ENCODE measurements around the gene MBOAT2. TPM values are rescaled to one million over a fixed set of nuclear protein-coding genes. Genes with fewer than 3 reads are reported as not detected.

The MBOAT2 gene
- total RNA-seq, 4 donors from 2014 or later, result 0.83 to 5.8 (median 3.9) TPM

GRCh38 chr2:8857709-8858108 is 145.8 kb downstream of the MBOAT2 start:
- Histone ChIP-seq H3K27me3 (no peaks in the 10 kb centered on the region), H3K4me1 (no peaks in the 10 kb centered on the region), H3K9me3 (no peaks in the 10 kb centered on the region), H3K4me3 (no peak overlapping the region), H3K27ac (no peak overlapping the region), H3K36me3 (no peaks in the 10 kb centered on the region)
- in situ Hi-C loops (cut with MboI; ENCODE audit: low sequenced_read_pairs in 4 of 4) (no loop called here), intact Hi-C loops (cut with DNase I; ENCODE audit: low total_unique reads) (no loop called here)
- DNase-seq (no peak), ATAC-seq (no peak)
- no peak for TF ChIP-seq POLR2A (IDR thresholded peaks at IDR 0.05)
- TF ChIP-seq, protein P1, sequence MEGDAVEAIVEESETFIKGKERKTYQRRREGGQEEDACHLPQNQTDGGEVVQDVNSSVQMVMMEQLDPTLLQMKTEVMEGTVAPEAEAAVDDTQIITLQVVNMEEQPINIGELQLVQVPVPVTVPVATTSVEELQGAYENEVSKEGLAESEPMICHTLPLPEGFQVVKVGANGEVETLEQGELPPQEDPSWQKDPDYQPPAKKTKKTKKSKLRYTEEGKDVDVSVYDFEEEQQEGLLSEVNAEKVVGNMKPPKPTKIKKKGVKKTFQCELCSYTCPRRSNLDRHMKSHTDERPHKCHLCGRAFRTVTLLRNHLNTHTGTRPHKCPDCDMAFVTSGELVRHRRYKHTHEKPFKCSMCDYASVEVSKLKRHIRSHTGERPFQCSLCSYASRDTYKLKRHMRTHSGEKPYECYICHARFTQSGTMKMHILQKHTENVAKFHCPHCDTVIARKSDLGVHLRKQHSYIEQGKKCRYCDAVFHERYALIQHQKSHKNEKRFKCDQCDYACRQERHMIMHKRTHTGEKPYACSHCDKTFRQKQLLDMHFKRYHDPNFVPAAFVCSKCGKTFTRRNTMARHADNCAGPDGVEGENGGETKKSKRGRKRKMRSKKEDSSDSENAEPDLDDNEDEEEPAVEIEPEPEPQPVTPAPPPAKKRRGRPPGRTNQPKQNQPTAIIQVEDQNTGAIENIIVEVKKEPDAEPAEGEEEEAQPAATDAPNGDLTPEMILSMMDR (IDR thresholded peaks at IDR 0.05 in 4 of 5, conservative IDR thresholded peaks at IDR 0.05 in 1 of 5), result no peak

GRCh38 chr2:8856176-8856575 is 147.3 kb downstream of the MBOAT2 start:
- intact Hi-C loops (cut with DNase I; ENCODE audit: low total_unique reads) (no loop called here), in situ Hi-C loops (cut with MboI; ENCODE audit: low sequenced_read_pairs in 4 of 4) (no loop called here)
- no peak overlapping the region for H3K4me3 ChIP-seq
- H3K4me1 ChIP-seq, result no peaks in the 10 kb centered on the region
- no peak overlapping the region for H3K27ac ChIP-seq
- H3K27me3 ChIP-seq, result no peaks in the 10 kb centered on the region
- ATAC-seq (no peak), DNase-seq (no peak)
- no peaks in the 10 kb centered on the region for H3K36me3 ChIP-seq
- no peak for TF ChIP-seq POLR2A (IDR thresholded peaks at IDR 0.05)
- TF ChIP-seq, protein P1 (IDR thresholded peaks at IDR 0.05 in 4 of 5, conservative IDR thresholded peaks at IDR 0.05 in 1 of 5), result no peak
- no peaks in the 10 kb centered on the region for H3K9me3 ChIP-seq

GRCh38 chr2:8855010-8855409 is 148.5 kb downstream of the MBOAT2 start:
- ATAC-seq, result no peak
- Histone ChIP-seq H3K4me1 (no peaks in the 10 kb centered on the region), H3K27me3 (no peaks in the 10 kb centered on the region), H3K27ac (no peak overlapping the region), H3K4me3 (no peak overlapping the region), H3K36me3 (no peaks in the 10 kb centered on the region), H3K9me3 (no peaks in the 10 kb centered on the region)
- TF ChIP-seq, protein P1 (IDR thresholded peaks at IDR 0.05 in 4 of 5, conservative IDR thresholded peaks at IDR 0.05 in 1 of 5), result no peak
- no peak for TF ChIP-seq POLR2A (IDR thresholded peaks at IDR 0.05)
- no peak for DNase-seq
- in situ Hi-C loops (cut with MboI; ENCODE audit: low sequenced_read_pairs in 4 of 4), result no loop called here
- intact Hi-C loops (cut with DNase I; ENCODE audit: low total_unique reads), result no loop called here

- no peaks in the 10 kb centered on the region for H3K27me3 ChIP-seq
- no peaks in the 10 kb centered on the region for H3K36me3 ChIP-seq
- TF ChIP-seq POLR2A (IDR thresholded peaks at IDR 0.05), result no peak
- TF ChIP-seq, protein P1 (IDR thresholded peaks at IDR 0.05 in 4 of 5, conservative IDR thresholded peaks at IDR 0.05 in 1 of 5), result no peak
- no peak for DNase-seq
- no peaks in the 10 kb centered on the region for H3K4me1 ChIP-seq
- no peak for ATAC-seq
- intact Hi-C loops (cut with DNase I; ENCODE audit: low total_unique reads) (no loop called here), in situ Hi-C loops (cut with MboI; ENCODE audit: low sequenced_read_pairs in 4 of 4) (no loop called here)
- H3K27ac ChIP-seq, result no peak overlapping the region
- H3K9me3 ChIP-seq, result no peaks in the 10 kb centered on the region
- no peak overlapping the region for H3K4me3 ChIP-seq
Observed at GRCh38 chr2:8853426-8853825, 150.1 kb downstream of the MBOAT2 start.
